H1 (cell line): ENCODE results near the gene WNK2. TPM values are rescaled to one million over a fixed set of nuclear protein-coding genes. Genes with fewer than 3 reads are reported as not detected.

ENCODE experiments used
- CTCF ChIA-PET: fragments of 300-600 bp; sonication (Branson Sonifier 250); formaldehyde crosslinking; loops from one replicate; lab custom pipeline; 2021; ENCODE audit not compliant: partially characterized antibody; lab: Charles Lee
- POLR2A ChIA-PET: fragments of 300-600 bp; sonication (Branson Sonifier 250); formaldehyde crosslinking; loops from one replicate; lab custom pipeline; 2021; ENCODE audit warnings: inconsistent platforms; ENCODE audit not compliant: partially characterized antibody; lab: Charles Lee
- DNase-seq, 2 experiments: peaks; one replicate each; pipeline versions ENCODE4 v3.0.0 to v3.0.0-alpha.2; 2010 to 2022; ENCODE audit warnings: low spot score in 2 of 2, low read depth in 1 of 2, mixed read lengths in 1 of 2
- FAIRE-seq: peaks from 2 replicates; lab custom pipeline; 2011; peaks lifted over from hg19 to GRCh38; lab: Jason Lieb, UNC
- H2AFZ ChIP-seq: 2 replicates; pipeline ENCODE4 v1.8.1; 2012; ENCODE audit warnings: low read length, inconsistent platforms
- H2AK5ac ChIP-seq: 2 replicates; pipeline ENCODE4 v1.6.1; 2013; ENCODE audit warnings: low read depth, low read length
- H2BK120ac ChIP-seq: replicated peaks from 2 replicates; pipeline ENCODE3; 2013; ENCODE audit warnings: low read depth, low read length, inconsistent platforms
- H2BK12ac ChIP-seq: 2 replicates; pipeline ENCODE4 v1.6.1; 2013; ENCODE audit warnings: low read depth, low read length
- H2BK15ac ChIP-seq: 2 replicates; pipeline ENCODE4 v1.6.1; 2013; ENCODE audit warnings: low read length
- H2BK20ac ChIP-seq: 2 replicates; pipeline ENCODE4 v1.6.1; 2013; ENCODE audit warnings: low read length
- H2BK5ac ChIP-seq: 2 replicates; pipeline ENCODE4 v1.6.1; 2013; ENCODE audit warnings: low read depth, low read length
- H3K14ac ChIP-seq: 2 replicates; pipeline ENCODE4 v1.6.1; 2013; ENCODE audit warnings: inconsistent platforms; ENCODE audit not compliant: insufficient read length
- H3K18ac ChIP-seq: 2 replicates; pipeline ENCODE4 v1.6.1; 2013; ENCODE audit warnings: low read length; ENCODE audit errors: extremely low read depth
- H3K23ac ChIP-seq: 2 replicates; pipeline ENCODE4 v1.6.1; 2013; ENCODE audit warnings: inconsistent platforms; ENCODE audit not compliant: insufficient read length
- H3K23me2 ChIP-seq: 2 replicates; pipeline ENCODE4 v1.6.1; 2013; ENCODE audit warnings: low read depth, low read length
- H3K27ac ChIP-seq: 2 replicates; pipeline ENCODE4 v1.6.1; 2011; ENCODE audit warnings: low read depth, low read length, inconsistent platforms
- H3K27me3 ChIP-seq, 4 experiments: replicated peaks in 1 of 4; 1 replicate in 1 of 4; 2 replicates in 3 of 4; pipeline versions ENCODE4 v1.6.1 to v1.8.1; 2011 to 2013; ENCODE audit warnings: low read length in 3 of 4, mild to moderate bottlenecking in 3 of 4, inconsistent platforms in 2 of 4, mixed read lengths in 2 of 4, moderate library complexity in 1 of 4; ENCODE audit not compliant: control insufficient read depth in 3 of 4, insufficient read depth in 3 of 4; ENCODE audit errors: extremely low read depth in 1 of 4
- H3K36me3 ChIP-seq, 4 experiments: 2 replicates each; pipeline versions ENCODE4 v1.6.1 to v1.8.1; 2011 to 2013; ENCODE audit warnings: mild to moderate bottlenecking in 4 of 4, low read length in 3 of 4, moderate library complexity in 2 of 4, control low read depth in 1 of 4, inconsistent platforms in 1 of 4; ENCODE audit not compliant: insufficient read depth in 4 of 4, control insufficient read depth in 2 of 4
- H3K4ac ChIP-seq: replicated peaks from 2 replicates; pipeline ENCODE3; 2013; ENCODE audit warnings: low read length, low read depth, mixed read lengths, inconsistent platforms; ENCODE audit not compliant: insufficient read length
- H3K4me1 ChIP-seq, 4 experiments: replicated peaks in 1 of 4; 1 replicate in 1 of 4; 2 replicates in 3 of 4; pipeline versions ENCODE4 v1.6.1 to v1.8.1; 2011 to 2013; ENCODE audit warnings: low read length in 3 of 4, inconsistent platforms in 2 of 4, mixed read lengths in 1 of 4; ENCODE audit not compliant: insufficient read depth in 4 of 4, control insufficient read depth in 3 of 4
- H3K4me2 ChIP-seq, 2 experiments: 2 replicates each; pipeline versions ENCODE4 v1.6.1 to v1.8.1; 2011 to 2013; ENCODE audit warnings: low read depth in 2 of 2, low read length in 2 of 2, control low read depth in 1 of 2, inconsistent platforms in 1 of 2, mild to moderate bottlenecking in 1 of 2; ENCODE audit not compliant: insufficient read depth in 1 of 2
- H3K4me3 ChIP-seq, 4 experiments: fragments of 200-600, 300-600 bp in 1 of 4; sonication (generic), shearing (Covaris generic), sonication (Bioruptor Twin) in 1 of 4; 2 replicates each; pipeline versions ENCODE4 v1.5.1 to v1.8.1; 2011 to 2016; ENCODE audit warnings: low read length in 4 of 4, low read depth in 3 of 4, control low read depth in 2 of 4, inconsistent platforms in 2 of 4, mild to moderate bottlenecking in 2 of 4, mixed read lengths in 1 of 4, moderate library complexity in 1 of 4; ENCODE audit not compliant: insufficient read depth in 2 of 4; ENCODE audit errors: extremely low read depth in 1 of 4
- H3K56ac ChIP-seq: replicated peaks from 2 replicates; pipeline ENCODE3; 2013; ENCODE audit warnings: low read depth, mild to moderate bottlenecking, mixed read lengths, low read length, inconsistent platforms; ENCODE audit not compliant: insufficient read length
- H3K79me1 ChIP-seq: 2 replicates; pipeline ENCODE4 v1.6.1; 2013; ENCODE audit warnings: low read depth, low read length, control low read depth
- H3K79me2 ChIP-seq, 2 experiments: 2 replicates each; pipeline versions ENCODE4 v1.6.1 to v1.8.1; 2012 to 2013; ENCODE audit warnings: low read length in 2 of 2, mild to moderate bottlenecking in 2 of 2, inconsistent platforms in 1 of 2; ENCODE audit not compliant: insufficient read depth in 2 of 2, control insufficient read depth in 1 of 2
- H3K9ac ChIP-seq, 4 experiments: replicated peaks in 1 of 4; 1 replicate in 1 of 4; 2 replicates in 3 of 4; pipeline versions ENCODE4 v1.6.1 to v1.8.1; 2011 to 2013; ENCODE audit warnings: low read depth in 3 of 4, low read length in 3 of 4, control low read depth in 2 of 4, mild to moderate bottlenecking in 2 of 4, moderate library complexity in 2 of 4, inconsistent platforms in 1 of 4; ENCODE audit errors: extremely low read depth in 1 of 4
- H3K9me3 ChIP-seq, 2 experiments: 2 replicates each; pipeline versions ENCODE4 v1.6.1 to v1.8.1; 2012 to 2013; ENCODE audit warnings: mild to moderate bottlenecking in 2 of 2, moderate library complexity in 2 of 2, control low read depth in 1 of 2, inconsistent platforms in 1 of 2, low read depth in 1 of 2, low read length in 1 of 2, mixed read lengths in 1 of 2; ENCODE audit not compliant: insufficient read depth in 2 of 2
- H4K20me1 ChIP-seq, 2 experiments: replicated peaks in 1 of 2; 2 replicates each; pipeline versions ENCODE3 to v1.8.1; 2011 to 2013; ENCODE audit warnings: inconsistent platforms in 2 of 2, low read length in 2 of 2, mild to moderate bottlenecking in 1 of 2; ENCODE audit not compliant: insufficient read depth in 2 of 2, control insufficient read depth in 1 of 2
- H4K5ac ChIP-seq: 2 replicates; pipeline ENCODE4 v1.6.1; 2013; ENCODE audit warnings: low read length, low read depth, mixed read lengths, inconsistent platforms; ENCODE audit not compliant: insufficient read length
- H4K8ac ChIP-seq: 2 replicates; pipeline ENCODE4 v1.8.0; 2013; ENCODE audit warnings: mild to moderate bottlenecking, moderate library complexity, low read length, inconsistent platforms; ENCODE audit not compliant: insufficient read depth; ENCODE audit errors: extremely low read depth
- H4K91ac ChIP-seq: replicated peaks from 2 replicates; pipeline ENCODE3; 2013; ENCODE audit warnings: low read length, mixed read lengths, inconsistent platforms; ENCODE audit not compliant: insufficient read length
- BRCA1 ChIP-seq: IDR thresholded peaks from 2 replicates; pipeline ENCODE4 v1.6.1; 2012; ENCODE audit warnings: low read depth, low read length, improper control_type of control experiment
- KDM4A ChIP-seq: IDR thresholded peaks from one replicate; pipeline ENCODE4 v1.7.1; 2012; ENCODE audit warnings: low read depth, mild to moderate bottlenecking, moderate library complexity, low read length, inconsistent platforms; ENCODE audit not compliant: severe bottlenecking
- RBBP5 ChIP-seq: IDR thresholded peaks from 2 replicates; pipeline ENCODE4 v1.7.1; 2012; ENCODE audit warnings: low read depth, mild to moderate bottlenecking, inconsistent platforms, low read length, moderate library complexity, borderline replicate concordance
- SIRT6 ChIP-seq: IDR thresholded peaks from one replicate; pipeline ENCODE4 v1.7.1; 2012; ENCODE audit warnings: low read length, inconsistent platforms
- WGBS, 2 experiments: shearing (Covaris generic) in 1 of 2; methylation state at CpG; one replicate each; pipeline versions ENCODE4 v1.1.6 to v1.1.7; 2013 to 2015; ENCODE audit warnings: low lambda C conversion rate in 2 of 2, mixed read lengths in 2 of 2, inconsistent platforms in 1 of 2, low coverage in 1 of 2, missing lambda C conversion rate in 1 of 2; ENCODE audit not compliant: insufficient replicate concordance in 2 of 2, insufficient coverage in 1 of 2, insufficient read length in 1 of 2; ENCODE audit errors: extremely low coverage in 1 of 2, missing lambda C conversion rate in 1 of 2; 5-methylcytosine and 5-hydroxymethylcytosine counted together
- polyA plus RNA-seq, 7 experiments: library from polyadenylated mRNA; depleted of rRNA in 3 of 7; stranded (reverse) in 5 of 7; unstranded in 2 of 7; fragments of >200 nt in 5 of 7; fragments of 200-250 nt in 2 of 7; gene quantifications; 1 replicate in 5 of 7; 2 replicates in 1 of 7; 4 replicates in 1 of 7; pipeline versions ENCODE4 v1.2.1 to v1.2.3, GENCODE V29; 2011 to 2013; ENCODE audit warnings: missing spikeins in 2 of 7, mixed read lengths in 2 of 7
- total RNA-seq: library from RNA; stranded (reverse); fragmentation: NEBNext Ultra II Directional; extraction: Animal tissue kit (Norgen Biotek cat#: 25700); gene quantifications from 2 replicates; pipeline ENCODE4 v1.2.1, GENCODE V29; 2021

Gene WNK2
- total and polyA plus RNA-seq, 2 of the 8 experiments (the other 6 are each of a cell fraction or from before 2014, with no cell fraction given) = 12.0 to 87.2 TPM

DNA sequence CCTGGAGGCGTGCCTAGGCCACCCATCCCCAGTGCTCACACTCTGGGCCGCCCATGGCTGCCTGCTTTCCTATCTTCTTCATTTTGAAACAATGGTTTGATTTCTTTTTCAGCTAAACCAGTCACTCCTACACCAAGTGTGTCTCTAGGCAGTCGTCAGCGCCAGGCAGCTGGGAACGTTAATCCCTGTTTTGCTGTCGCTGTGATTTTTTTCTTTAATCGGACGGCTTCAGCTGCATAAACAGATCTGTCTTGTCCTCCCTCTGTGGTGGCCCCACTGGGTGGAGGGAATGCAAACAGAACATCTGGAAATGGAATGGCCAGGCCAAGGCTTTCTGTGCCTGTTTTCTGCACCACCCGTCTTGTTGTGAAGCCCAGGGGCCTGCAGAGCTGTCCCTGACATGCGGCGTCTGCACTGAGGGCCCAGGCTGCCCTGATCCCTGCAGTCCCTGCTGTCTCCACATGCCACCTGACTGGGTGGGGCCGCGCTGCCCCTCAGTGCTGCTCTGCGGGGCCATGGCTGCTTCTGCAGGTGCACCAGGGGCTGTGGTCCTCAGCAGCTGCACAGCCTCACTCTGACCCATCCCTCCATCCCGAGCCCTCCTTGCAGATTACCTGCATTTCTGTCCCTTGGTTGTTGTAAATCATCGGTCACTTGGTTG lies 51.5 kb downstream of the WNK2 start:
- no peak overlapping the region for H3K27ac ChIP-seq
- H3K4me2 ChIP-seq = no peak overlapping the region
- no peaks in the 10 kb centered on the region; the same call in 1 of the 2 replicates for H3K79me1 ChIP-seq
- no peak overlapping the region for H3K56ac ChIP-seq
- no peak overlapping the region for H3K4me3 ChIP-seq
- no peak overlapping the region for H3K9ac ChIP-seq
- no peak overlapping the region for H2BK12ac ChIP-seq
- no peaks in the 10 kb centered on the region for H3K79me2 ChIP-seq
- peaks cover 2 to 11% of the 10 kb centered on the region in 2 experiments for H4K20me1 ChIP-seq
- H2AK5ac ChIP-seq = no peak overlapping the region
- H3K18ac ChIP-seq = no peak overlapping the region
- H3K4ac ChIP-seq = no peak overlapping the region
- H2BK5ac ChIP-seq = no peak overlapping the region
- POLR2A ChIA-PET = no interaction called here
- H2BK15ac ChIP-seq = no peak overlapping the region
- H4K5ac ChIP-seq = no peak overlapping the region
- no peak overlapping the region for H2BK120ac ChIP-seq
- no peaks in the 10 kb centered on the region for H3K9me3 ChIP-seq
- no peak overlapping the region for H2BK20ac ChIP-seq
- FAIRE-seq (no peak), DNase-seq (no peak)
- peaks cover 0 to 6% (median 4%) of the 10 kb centered on the region in 4 experiments; a peak in 3 of 8 replicates for H3K36me3 ChIP-seq
- CTCF ChIA-PET = interaction anchor here (1.3 to 1.4 kb wide), 2 partner anchors 8 to 55 kb away, joined by 3 read pairs; no protein-coding TSS in a partner anchor
- peaks cover 0 to 3% (median 0%) of the 10 kb centered on the region in 4 experiments; a peak in 1 of 7 replicates for H3K4me1 ChIP-seq
- H4K91ac ChIP-seq = no peak overlapping the region
- no peak overlapping the region for H4K8ac ChIP-seq
- H3K27me3 ChIP-seq = no peaks in the 10 kb centered on the region
- H3K14ac ChIP-seq = no peak overlapping the region
- H3K23ac ChIP-seq = no peak overlapping the region
- no peak overlapping the region for H2AFZ ChIP-seq
- H3K23me2 ChIP-seq = no peaks in the 10 kb centered on the region
- 89% methylated on average over 16 of the region's 16 CpGs; no CpG with 5 or more reads in 1 of the 2 experiments for WGBS, 2 experiments
- TF ChIP-seq BRCA1 (no peak), SIRT6 (no peak), KDM4A (no peak), RBBP5 (no peak)
